Activated T-helper 1 cell treated with anti-CD3 and anti-CD28 coated beads, Interleukin-2, amount 50 U/mL, for 16 hours (primary cell): ENCODE data around the gene NDUFV3.
"Not testable (repeated sequence)": the region's sequence is repeated elsewhere in the genome, so short reads cannot be mapped to it uniquely, and the experiment has no call there.

Experiments
- DNase-seq, 2 donors: peaks; one replicate each; pipeline ENCODE4 v3.0.0-alpha.2; 2020; ENCODE audit warnings: low read depth in 1 of 2, low spot score in 1 of 2

The NDUFV3 gene

DNA sequence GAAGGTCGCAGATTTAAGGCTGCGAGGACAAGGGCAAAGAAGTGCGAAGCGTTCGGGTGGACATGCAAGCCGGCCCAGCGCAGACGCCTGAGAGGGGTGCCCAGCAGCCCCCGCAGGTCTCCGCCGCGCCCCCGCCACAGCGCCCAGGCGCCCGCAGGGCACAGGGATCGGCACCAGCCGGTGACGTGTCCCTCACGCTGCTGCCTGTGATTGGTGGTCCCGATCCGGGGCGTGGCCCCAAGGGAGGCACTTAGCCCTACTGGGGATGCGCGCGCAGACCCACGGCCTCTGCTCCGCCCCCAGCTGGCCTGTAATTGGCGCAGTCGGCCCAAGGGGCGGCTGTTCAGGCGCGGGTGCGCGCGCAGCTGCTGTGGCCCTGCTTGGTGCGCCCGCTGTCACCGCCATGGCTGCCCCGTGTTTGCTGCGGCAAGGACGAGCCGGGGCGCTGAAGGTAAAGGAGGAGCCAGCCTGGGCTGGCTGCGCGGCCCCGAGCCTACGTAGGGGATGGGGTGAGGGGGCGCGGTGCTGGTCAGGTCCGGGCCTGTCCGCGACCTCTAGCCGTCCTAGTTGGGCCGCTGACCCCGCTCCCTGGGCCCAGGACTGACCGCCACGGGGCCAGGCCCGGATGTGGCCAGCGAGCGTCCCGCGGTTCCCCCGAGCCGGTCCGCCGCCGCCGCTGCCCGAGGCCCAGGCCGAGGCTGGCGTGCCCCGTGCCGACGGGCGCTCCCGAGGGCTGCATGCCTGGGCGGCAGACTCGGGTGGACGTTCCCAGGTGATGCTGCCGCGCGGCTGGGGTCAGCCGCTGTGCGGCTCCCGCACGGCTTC lies at the start of gene NDUFV3:
Gene NDUFV3 (plus strand): TSS at position 379 of the 825 bp plus-strand sequence. CDS start 25 bp downstream, at position 404.
- DNase-seq, result peak; percentile 100

DNA sequence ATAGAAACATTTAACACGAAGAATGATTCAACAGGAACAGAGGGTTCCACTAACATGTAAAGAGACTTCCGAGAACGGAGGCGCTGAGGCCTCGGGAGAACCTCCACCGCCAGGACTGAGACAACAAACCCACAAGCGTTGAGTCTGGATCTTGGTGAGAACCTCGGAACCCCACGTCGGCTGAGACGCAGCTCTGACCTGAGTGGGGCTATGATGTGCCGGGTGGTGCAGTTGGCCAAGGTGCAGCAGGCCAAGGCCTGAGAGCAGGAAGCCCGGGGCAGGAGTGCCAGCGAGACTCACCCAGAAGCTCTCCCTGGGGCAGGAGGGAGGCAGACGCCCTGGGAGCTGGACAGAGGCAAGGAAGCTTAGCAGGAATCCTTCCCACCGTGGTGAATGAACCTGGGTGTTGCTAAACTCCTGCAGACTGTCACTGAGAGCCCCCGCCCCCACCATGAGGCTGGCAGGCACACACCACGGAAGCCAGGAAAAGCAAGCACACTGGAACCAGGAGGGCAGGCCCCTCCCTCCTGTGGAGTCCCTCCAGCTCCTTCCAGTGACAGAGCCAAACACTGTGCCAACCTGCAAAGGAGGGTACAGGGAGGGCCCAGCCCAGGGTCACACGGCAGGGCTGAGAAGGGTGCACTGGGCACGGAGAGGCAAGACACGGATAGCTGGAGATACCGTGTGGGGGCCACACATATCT lies 48.5 kb upstream of the NDUFV3 start:
- DNase-seq, result no peak

DNA sequence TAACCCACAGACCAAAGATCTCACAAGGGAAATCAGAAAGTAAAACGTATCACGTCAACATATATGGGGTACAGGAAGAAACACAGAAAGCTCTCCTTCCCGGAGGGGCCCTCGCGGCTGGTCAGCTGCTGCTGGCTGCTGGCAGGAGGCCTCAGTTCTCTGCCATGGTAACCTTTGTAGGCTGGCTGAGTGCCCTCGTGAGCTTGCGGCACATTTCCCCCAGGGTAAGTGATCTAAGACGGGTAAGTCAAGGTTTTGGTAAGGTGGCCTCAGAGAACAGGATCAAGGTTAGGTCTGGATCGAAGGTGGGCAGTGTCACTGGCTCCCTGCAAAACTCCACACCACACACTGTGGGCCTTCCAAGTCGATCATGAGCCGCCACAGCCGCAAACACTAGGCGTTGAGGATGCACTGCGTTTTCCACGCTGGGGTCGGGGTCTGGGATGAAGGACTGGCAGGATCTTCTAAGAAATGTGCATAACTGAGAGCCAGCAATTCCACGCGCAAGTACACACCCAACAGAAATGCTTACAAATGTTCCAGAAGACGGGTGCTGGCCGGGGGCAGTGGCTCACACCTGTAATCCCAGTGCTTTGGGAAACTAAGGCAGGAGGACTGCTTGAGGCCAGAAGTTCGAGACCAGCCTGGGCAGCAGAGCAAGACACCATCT lies 47.7 kb upstream of the NDUFV3 start:
- no peak for DNase-seq

DNA sequence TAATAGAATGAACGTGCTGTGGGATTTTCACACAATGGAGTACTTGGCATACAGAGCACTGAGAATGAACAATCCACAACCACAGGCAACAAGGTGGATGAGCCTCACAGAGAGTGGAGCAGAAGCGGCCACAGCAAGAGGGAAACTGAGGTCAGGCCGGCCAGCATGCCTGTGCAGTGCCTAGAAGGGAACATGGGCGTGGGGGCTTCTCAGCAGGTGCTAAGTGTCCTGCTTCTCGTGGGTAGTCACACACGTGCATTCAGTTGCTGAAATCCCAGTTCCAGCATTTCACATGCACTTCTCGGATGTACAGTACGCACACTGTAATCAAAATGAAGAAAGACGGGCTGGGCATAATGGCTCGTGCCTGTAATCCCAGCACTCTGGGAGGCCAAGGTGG lies 46.9 kb upstream of the NDUFV3 start:
- DNase-seq, result no peak

DNA sequence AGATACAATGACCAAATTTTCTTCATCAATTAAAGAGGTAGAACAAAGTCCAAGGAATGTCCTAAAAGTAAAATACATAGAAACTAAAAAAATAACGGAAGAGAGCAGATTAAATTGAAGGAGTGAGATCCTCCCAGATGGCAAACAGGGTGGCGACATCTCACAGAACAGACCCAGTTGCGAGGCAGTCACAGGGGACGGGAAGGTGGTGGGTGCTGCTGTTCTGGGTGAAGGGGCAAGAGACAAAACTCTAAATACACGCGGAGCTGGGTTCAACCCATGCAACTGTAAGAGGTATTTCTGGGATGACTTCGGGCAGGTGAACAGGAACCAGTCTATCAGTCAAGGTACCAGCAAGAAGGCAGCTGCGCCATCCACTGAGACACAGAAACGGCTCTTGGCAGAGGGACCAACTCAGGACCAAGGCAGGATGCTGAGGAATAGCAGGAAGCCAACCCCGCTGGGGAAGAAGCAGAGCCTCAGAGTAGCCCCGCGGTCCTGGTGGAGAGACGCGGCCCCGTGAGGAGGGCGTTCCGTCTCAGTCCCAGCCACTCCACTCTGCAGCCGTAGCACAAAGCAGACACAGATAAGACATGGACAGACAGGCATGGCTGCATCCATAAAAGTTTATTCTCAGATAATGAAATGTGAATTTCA lies 45.9 kb upstream of the NDUFV3 start:
- no peak for DNase-seq

DNA sequence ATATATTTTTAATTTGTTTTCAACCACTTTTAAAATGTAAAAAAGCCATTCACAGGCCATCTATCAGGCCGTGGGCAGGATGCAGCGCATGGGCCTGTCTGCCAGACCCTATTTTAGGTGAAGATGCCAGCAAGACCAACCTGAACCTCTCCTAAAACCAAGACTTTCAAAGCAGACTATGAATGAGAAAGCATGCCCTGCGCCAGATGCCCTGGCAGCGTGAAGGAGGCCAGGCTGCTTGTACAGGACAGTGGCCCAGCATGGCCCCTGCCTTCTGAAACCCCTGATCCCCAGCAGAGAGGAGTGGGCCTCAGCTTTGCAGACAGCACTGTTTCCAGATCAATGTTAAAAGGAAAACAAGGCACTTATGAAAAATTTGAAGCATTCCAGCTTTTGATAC lies 45.4 kb upstream of the NDUFV3 start:
- no peak for DNase-seq

DNA sequence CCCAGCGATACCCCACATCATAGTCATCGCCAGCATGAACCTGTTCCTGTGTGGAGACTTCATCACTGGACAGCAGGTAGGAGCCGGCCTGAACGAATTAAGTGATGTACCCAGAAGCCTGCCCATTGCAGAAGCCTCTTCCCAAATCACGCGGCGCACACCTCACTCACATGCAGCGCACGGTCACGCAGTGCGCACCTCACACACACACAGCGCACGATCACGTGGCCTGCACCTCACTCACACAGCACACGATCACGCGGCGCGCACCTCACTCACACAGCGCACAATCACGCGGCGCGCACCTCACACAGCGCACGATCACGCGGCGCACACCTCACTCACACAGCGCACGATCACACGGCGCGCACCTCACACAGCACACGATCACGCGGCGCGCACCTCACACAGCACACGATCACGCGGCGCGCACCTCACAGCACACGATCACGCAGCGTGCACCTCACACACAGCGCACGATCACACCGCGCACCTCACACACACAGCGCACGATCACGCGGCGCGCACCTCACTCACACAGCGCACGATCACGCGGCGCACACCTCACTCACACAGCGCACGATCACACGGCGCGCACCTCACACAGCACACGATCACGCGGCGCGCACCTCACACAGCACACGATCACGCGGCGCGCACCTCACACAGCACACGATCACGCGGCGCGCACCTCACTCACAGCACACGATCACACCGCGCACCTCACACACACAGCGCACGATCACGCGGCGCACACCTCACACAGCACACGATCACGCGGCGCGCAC lies 44.8 kb upstream of the NDUFV3 start:
- DNase-seq, result not testable (repeated sequence)

DNA sequence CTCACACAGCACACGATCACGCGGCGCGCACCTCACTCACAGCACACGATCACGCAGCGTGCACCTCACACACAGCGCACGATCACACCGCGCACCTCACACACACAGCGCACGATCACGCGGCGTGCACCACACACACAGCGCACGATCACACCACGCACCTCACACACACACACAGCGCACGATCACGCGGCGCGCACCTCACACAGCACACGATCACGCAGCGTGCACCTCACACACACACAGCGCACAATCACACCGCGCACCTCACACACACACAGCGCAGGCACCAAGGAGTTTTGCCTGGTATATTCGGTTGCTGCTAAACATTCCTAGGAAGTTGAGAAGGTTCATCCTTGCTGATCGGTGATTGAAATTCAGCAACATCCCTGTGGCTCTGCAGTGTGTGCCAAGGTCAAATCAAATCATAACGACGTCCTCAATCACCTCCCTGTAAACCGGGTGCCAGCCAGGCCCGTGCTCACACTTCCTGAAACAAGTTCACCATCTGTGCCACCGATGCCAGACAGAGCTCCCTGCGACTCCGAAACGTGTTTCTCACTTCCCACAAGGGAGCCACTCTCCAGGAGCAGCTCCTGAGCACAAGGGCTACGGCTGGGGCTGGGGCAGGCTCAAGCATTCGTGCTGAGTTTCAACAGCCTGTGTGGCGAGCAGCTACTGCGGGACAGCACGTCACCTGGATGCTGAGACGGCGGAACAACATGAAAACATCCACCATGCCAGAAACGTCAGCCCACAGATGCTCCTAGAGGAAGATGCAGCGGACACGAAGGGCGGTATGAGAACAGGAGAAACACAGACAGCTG lies 44.0 kb upstream of the NDUFV3 start:
- no peak for DNase-seq

DNA sequence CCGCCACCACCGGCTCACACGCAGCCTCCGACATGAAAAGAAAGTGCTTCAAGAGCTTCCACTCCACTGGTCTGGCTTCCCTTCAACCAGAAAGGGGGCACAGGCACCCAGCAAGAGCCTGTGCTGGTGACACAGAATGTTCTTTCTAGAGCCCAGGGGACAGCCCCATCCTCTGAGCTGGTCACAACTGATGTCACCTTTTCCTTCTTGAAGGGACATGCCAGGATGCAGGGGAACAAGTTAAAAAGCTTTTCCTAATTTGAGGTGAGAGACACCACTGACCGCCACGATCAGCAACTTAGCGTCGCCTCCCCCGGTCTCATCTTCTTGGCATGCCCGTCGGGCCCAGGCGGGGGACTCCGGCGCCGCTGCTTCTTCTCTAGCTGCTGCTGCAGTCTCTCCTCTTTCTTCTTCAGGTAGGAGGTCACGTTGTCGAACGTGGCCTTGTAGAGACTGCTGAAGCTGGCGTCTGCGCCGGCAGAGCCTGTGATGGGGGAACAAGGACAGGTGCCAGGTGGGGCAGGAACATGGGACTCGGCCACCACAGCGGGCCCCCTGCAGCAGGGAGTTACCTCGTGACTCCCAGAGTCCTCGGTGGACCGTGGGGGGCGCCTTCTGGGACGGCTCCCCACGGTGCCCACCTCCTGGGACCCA lies 43.2 kb upstream of the NDUFV3 start:
- DNase-seq, result no peak

DNA sequence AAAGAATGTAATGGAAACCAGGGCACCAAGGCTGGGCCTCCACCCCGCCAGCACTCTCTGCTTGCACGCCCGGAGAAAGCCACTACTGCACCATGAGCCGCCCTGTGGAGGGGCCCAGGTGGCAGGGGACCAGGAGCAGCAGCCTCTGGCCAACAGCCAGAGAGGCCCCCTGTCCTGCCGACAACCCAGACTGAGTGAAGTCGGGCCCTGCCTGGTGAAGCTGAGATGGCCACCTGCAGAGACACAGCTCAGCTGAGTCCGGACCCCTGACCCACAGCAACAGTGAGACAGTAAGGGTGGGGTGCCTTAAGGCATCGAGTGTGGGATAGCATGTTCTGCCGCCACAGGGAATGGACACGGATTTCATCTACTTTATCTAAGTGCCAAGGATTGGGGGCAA lies 42.6 kb upstream of the NDUFV3 start:
- DNase-seq, result no peak

DNA sequence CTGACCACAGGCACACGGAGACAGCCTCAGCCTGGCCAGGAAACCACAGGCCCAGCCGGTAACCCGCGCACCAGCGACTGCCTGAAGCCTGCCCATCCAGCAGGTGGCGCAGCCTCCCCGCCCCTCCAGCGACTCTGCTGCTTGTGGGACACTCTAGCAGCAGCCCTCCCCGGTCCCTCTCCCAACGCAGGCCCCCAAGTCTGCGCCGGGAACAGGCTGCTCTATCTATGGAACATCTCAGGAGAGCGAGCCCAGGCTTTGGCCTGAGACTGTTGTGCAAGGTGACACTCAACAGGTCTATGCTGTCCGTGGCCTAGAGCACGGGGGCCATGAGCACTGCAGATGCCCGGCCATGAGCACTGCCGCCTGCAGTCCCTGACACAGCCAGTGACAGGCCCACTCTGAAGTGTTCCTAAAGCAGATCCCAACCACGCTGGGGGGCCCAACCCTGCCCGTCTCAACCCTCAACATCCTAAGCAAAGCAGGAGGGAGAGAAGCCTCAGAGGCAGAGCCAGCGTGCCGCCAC lies 42.2 kb upstream of the NDUFV3 start:
- DNase-seq, result no peak

DNA sequence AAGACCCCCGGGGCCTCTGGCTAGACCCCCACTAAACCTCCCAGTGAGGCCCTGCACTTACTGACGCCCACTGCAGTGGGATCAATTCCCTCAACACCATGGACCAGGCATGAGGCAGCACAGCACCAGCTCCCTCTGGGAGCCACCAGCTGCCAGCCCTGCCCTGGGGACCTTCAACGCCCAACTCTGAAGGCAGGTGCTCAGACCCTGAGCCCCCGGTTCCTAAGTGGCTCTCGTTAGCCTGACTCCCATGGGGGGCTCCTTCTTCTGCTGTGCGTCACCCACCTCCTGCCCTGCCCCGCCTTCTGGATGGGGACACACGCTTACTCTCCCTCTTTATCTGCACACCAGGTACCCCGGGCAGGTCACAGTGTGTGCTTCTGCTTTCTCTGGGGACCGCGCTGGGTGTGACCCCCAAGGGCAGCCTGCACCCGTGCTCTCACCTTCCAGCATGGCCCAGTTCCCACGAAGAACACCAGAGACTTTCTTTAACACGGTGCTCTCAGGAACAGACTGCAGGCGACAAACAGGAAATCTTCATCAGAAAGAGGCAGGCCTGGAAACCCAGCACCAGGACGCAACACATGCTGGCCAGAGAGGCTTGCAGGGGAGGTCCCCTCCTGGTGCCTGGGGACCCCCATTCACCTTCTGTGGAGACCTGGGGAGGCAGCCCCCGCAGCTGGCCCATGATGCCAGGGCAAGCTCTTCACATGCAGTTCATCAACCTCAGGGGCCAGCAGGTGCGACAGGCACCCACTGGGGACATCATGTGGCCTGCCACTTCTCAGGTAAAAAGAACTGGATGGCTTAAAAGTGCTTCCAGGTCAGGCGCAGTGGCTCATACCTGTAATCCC lies 41.1 kb upstream of the NDUFV3 start:
- no peak for DNase-seq

DNA sequence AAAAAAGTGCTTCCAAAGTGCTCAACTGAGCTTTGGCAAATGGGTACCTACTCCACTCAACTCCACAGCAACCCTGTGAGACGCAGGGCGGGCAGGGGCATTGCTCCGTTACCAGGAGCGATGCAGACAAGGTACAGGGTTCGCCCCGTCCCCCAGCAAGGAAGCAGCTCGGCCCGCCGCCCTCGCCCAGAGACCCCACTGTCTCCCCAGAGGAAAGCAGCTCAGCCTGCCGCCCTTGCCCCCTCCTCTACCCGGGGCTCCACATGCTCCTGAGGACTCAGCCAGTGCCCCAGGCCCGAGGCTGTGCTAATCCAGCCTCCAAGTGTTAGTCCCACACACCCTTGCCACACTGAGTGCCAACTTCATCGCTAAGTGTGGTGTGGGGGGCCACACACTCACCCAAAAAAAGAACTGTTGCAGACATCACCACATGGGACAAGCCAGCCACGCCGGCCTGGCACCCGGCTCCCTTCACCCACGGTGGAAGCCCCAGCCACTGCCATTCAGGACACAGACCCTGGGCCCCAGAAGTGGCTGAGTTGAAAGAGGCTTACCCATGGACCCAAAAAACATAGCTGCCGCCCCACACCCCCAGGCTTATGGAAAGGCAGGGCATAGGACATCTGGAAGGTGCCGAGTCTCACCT lies 40.1 kb upstream of the NDUFV3 start:
- DNase-seq, result no peak

DNA sequence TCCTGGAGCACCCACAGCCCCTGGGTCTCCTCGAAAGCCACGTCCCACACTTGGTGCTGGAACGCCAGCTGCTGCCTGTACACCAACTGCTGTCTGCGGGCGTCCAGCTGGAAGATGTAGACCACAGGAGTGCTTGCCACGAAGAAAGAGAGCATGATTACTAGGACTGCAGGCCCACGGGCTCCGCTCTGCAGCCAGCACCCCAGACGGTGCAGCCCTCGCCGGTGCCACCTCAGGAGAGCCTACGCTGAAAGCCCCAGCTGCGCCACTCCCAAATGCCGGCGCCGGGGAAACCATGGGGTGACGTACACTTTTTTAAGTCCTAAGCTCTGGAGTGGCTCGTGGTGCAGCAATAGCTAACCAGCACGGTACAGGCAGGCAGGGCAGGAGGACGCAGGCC lies 39.5 kb upstream of the NDUFV3 start:
- DNase-seq, result no peak

DNA sequence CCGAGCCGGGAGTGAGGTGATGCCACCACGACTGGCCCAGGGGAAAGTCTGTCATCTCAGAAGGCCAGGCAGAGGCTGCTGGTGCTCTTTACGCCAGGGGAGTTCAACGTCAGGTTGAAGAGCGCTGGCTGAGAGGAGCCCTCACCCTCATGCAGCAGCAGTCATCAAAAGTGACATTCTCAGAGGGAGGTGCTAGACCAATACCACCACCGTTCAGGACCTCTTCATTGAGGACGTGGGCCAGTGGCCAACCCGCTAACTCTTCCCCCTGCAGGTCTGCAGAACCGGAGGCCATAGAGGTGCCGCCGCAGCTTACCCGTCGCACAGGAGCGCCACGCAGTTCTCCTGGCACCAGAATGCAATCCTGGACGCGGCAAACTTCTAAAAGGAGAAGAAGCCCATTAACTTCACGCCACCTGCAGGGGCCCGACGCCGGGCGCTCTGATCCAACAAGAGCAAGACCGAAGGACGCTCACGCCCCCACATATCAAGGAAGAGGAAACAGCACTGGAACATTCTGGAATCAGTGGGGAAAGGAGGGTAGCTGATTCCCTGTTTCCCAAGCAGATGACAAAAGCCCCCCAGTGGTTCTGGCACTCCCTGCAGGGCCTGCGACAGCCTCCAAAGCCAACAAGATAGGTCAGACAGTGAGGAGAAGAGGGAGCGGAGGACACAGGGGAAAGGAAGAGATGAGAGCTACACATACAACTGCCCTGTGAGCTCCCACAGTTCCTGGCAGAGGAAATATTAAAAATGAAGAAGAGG lies 38.7 kb upstream of the NDUFV3 start:
- DNase-seq, result no peak

DNA sequence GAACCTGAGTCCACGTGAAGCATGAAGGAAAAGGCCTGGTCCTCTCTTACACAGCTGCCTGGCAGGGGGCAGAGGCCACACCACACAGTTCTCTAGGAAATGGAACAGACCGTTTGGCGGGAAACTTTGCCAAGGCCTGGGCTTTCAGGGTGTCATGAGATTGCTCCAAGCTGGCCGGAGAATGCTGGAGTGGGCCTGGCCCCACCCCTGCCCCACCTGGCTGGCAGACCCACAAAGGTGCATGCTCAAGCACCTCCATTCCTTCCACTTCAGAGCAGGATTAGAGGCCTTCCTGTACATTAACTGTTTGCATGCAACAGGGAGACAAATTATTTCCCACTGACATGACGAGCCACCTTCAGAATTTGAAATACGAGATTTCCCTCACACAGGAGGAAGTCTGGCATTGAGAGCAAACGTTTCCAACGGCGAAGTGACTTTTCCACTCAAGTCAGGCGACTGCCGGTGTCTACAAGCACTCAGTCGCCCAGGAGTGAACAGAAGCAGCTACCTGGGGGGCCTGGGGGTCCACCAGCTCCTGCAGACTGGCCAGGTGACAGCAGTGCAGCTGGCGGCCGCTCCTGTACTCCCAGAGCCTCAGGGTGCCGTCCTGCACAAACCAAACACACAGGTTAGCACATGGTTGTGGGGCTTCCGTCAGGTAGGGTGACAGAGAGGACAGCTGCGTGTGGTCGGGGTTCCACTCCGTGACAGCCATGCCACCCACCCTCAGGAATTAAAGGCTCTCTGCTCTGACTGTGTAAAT lies 37.8 kb upstream of the NDUFV3 start:
- DNase-seq, result no peak
